Naive B cell (primary cell): ENCODE measurements around the gene VSIG8. TPM values are rescaled to one million over a fixed set of nuclear protein-coding genes. Genes with fewer than 3 reads are reported as not detected.
A peak's percentile ranks its signal among the peaks of the same experiment; 100 is the strongest.

Source experiments
- ATAC-seq, 2 donors: fragments of 150-1000 bp; cut with Tn5 transposase; 2 replicates each; pipeline ENCODE4 v1.10.0; 2021; ENCODE audit warnings: low read depth in 2 of 2, mild to moderate bottlenecking in 2 of 2, moderate library complexity in 2 of 2
- DNase-seq: peaks from one replicate; pipeline ENCODE4 v3.0.0; 2022
- H3K27ac Mint-ChIP-seq, 6 donors: one replicate each; pipeline ENCODE4 v1.8.0; 2020 to 2022; ENCODE audit warnings: mild to moderate bottlenecking in 6 of 6, mixed read lengths in 6 of 6, moderate library complexity in 5 of 6, inconsistent platforms in 2 of 6
- H3K27me3 Mint-ChIP-seq, 3 donors: one replicate each; pipeline ENCODE4 v1.8.0; 2021 to 2022; ENCODE audit warnings: mixed read lengths in 3 of 3, mild to moderate bottlenecking in 1 of 3
- H3K36me3 Mint-ChIP-seq, 2 donors: one replicate each; pipeline ENCODE4 v1.8.0; 2020 to 2022; ENCODE audit warnings: mixed read lengths in 2 of 2, inconsistent platforms in 1 of 2, mild to moderate bottlenecking in 1 of 2
- H3K4me1 Mint-ChIP-seq, 3 donors: one replicate each; pipeline ENCODE4 v1.8.0; 2020 to 2022; ENCODE audit warnings: mixed read lengths in 3 of 3, inconsistent platforms in 1 of 3, mild to moderate bottlenecking in 1 of 3, moderate library complexity in 1 of 3
- H3K4me3 Mint-ChIP-seq, 8 donors: one replicate each; pipeline ENCODE4 v1.8.0; 2020 to 2022; ENCODE audit warnings: mild to moderate bottlenecking in 8 of 8, mixed read lengths in 8 of 8, moderate library complexity in 8 of 8, inconsistent platforms in 2 of 8
- H3K9me3 Mint-ChIP-seq, 7 donors: one replicate each; pipeline ENCODE4 v1.8.0; 2020 to 2022; ENCODE audit warnings: mixed read lengths in 7 of 7, mild to moderate bottlenecking in 5 of 7, inconsistent platforms in 2 of 7, moderate library complexity in 1 of 7
- polyA plus RNA-seq, 6 donors: library from polyadenylated mRNA; unstranded; fragments of 300-500 nt; fragmentation: Illumina TruSeq; gene quantifications; one replicate each; pipeline ENCODE4 v1.2.3, GENCODE V29; 2021; ENCODE audit warnings: low read depth in 6 of 6

VSIG8 gene
- polyA plus RNA-seq, 6 donors from 2014 or later: not detected

GRCh38 chr1:159880430-159880829 is 18.0 kb upstream of the VSIG8 start:
- no peaks in the 10 kb centered on the region for H3K9me3 Mint-ChIP-seq
- no peak overlapping the region for H3K27ac Mint-ChIP-seq
- H3K4me1 Mint-ChIP-seq: peaks cover 0 to 2% (median 0%) of the 10 kb centered on the region in 3 donors
- ATAC-seq: no peak
- peaks cover 0 to 6% (median 4%) of the 10 kb centered on the region in 3 donors for H3K27me3 Mint-ChIP-seq
- H3K4me3 Mint-ChIP-seq: no peak overlapping the region
- no peak for DNase-seq
- H3K36me3 Mint-ChIP-seq: peaks cover 11 to 15% of the 10 kb centered on the region in 2 donors

GRCh38 chr1:159879977-159880376 is 17.5 kb upstream of the VSIG8 start:
- H3K9me3 Mint-ChIP-seq: no peaks in the 10 kb centered on the region
- H3K4me1 Mint-ChIP-seq: peaks cover 0 to 2% (median 0%) of the 10 kb centered on the region in 3 donors
- no peak overlapping the region for H3K4me3 Mint-ChIP-seq
- H3K36me3 Mint-ChIP-seq: peaks cover 11 to 15% of the 10 kb centered on the region in 2 donors
- peaks cover 0 to 6% (median 4%) of the 10 kb centered on the region in 3 donors for H3K27me3 Mint-ChIP-seq
- no peak for DNase-seq
- no peak overlapping the region for H3K27ac Mint-ChIP-seq
- ATAC-seq: no peak

GRCh38 chr1:159879136-159879535 is 16.7 kb upstream of the VSIG8 start:
- Mint-ChIP-seq H3K4me3 (no peak overlapping the region), H3K27me3 (peaks cover 3 to 6% (median 4%) of the 10 kb centered on the region in 3 donors), H3K36me3 (peaks cover 7 to 15% of the 10 kb centered on the region in 2 donors), H3K27ac (no peak overlapping the region), H3K9me3 (no peaks in the 10 kb centered on the region), H3K4me1 (peaks cover 0 to 2% (median 0%) of the 10 kb centered on the region in 3 donors)
- no peak for ATAC-seq
- no peak for DNase-seq

GRCh38 chr1:159877695-159878444 is 15.4 kb upstream of the VSIG8 start:
- no peak for ATAC-seq
- H3K36me3 Mint-ChIP-seq: peaks cover 7 to 15% of the 10 kb centered on the region in 2 donors

DNA sequence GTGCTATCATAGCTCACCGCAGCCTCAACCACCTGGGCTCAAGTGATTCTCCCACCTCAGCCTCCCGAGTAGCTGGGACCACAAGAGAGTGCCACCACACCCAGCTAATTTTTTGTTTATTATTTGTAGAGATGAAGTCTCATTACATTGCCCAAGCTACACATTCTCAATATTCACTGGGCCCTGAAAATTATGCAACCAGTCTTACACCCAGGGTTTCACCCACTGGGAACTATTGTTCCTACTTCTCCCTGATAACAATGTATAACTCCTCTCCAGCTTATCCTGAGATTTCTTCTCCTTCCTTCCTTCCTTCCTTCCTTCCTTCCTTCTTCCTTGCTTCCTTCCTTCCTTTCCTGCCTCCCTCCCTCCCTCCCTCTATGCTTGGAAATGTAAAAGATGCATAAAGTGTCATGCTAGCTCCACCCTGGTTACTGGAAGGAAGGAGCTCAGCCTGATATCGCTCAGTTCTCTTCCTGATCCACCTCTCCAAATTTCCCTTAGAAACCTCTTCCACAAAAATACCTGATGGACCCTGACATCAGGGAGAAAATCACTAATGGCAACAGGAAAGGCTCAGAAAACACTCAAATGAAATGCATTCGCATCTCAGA is 11.2 kb upstream of the VSIG8 start:
- Mint-ChIP-seq H3K4me1 (peaks cover 0 to under 1% (median 0%) of the 10 kb centered on the region in 3 donors), H3K4me3 (no peak overlapping the region), H3K27ac (no peak overlapping the region), H3K36me3 (peaks cover 7 to 10% of the 10 kb centered on the region in 2 donors), H3K27me3 (peaks cover 2 to 14% (median 10%) of the 10 kb centered on the region in 3 donors), H3K9me3 (no peaks in the 10 kb centered on the region)
- DNase-seq (no peak), ATAC-seq (no peak)

More at GRCh38 chr1:159877695-159878444, 15.4 kb upstream of the VSIG8 start:
- Mint-ChIP-seq H3K4me3 (no peak overlapping the region), H3K27me3 (peaks cover 4 to 6% (median 6%) of the 10 kb centered on the region in 3 donors), H3K27ac (no peak overlapping the region), H3K4me1 (peaks cover 0 to 2% (median 0%) of the 10 kb centered on the region in 3 donors), H3K9me3 (no peaks in the 10 kb centered on the region)
- no peak for DNase-seq

DNA sequence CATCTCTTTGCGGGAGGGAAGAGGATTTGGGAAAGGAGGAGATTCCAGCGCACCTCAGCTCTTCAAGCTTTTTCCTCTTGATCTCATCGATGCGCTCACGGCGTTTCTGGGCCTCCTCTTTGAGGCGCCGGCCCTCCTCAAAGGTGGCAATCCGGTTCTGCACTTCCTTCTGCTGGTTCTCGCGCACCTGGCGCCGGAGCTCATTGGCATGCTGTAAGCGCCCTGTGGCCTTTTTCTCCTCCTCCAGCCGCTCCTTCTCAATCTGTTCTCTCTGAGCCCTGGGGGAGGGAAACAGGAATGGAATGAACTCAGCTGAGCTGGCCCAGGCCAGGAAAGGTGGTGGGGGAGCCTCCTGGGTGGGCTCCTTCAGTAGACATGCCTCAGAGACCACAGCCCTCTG is 10.4 kb upstream of the VSIG8 start:
- Mint-ChIP-seq H3K27ac (peak overlapping the region in 1 of 6 donors; percentile 72), H3K4me3 (no peak overlapping the region), H3K27me3 (peaks cover 0 to 14% (median 8%) of the 10 kb centered on the region in 3 donors), H3K9me3 (no peaks in the 10 kb centered on the region), H3K4me1 (no peaks in the 10 kb centered on the region), H3K36me3 (peaks cover 7 to 8% of the 10 kb centered on the region in 2 donors)
- DNase-seq (no peak), ATAC-seq (no peak)

DNA sequence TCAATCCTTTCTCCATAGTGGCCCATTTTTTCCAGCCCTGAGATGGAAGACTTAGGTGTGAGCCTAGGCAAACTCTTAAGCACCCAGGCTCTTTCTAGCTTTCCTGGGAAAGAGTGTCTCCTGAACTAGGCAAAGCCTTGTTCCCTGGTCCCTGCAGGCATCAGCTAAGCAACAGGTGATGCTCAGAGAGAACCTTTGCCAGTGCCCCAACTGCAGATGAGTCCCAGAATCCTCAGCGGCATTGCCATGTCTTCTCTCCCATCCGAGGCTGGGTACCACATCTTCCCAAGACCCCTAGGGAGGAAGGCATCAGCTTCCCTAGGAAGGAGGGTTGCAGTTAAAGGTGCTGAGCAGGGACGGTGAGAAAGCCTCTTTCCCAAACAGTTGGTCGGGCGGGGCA is 8.2 kb upstream of the VSIG8 start:
- Mint-ChIP-seq H3K9me3 (no peaks in the 10 kb centered on the region), H3K4me1 (no peaks in the 10 kb centered on the region), H3K36me3 (no peaks in the 10 kb centered on the region), H3K27me3 (peaks cover 9 to 19% (median 13%) of the 10 kb centered on the region in 3 donors), H3K27ac (no peak overlapping the region), H3K4me3 (no peak overlapping the region)
- ATAC-seq: no peak
- no peak for DNase-seq

- no peak for ATAC-seq
- H3K4me1 Mint-ChIP-seq: no peaks in the 10 kb centered on the region
- H3K27me3 Mint-ChIP-seq: peaks cover 9 to 19% (median 13%) of the 10 kb centered on the region in 3 donors
- H3K27ac Mint-ChIP-seq: no peak overlapping the region
- no peaks in the 10 kb centered on the region for H3K9me3 Mint-ChIP-seq
- no peak overlapping the region for H3K4me3 Mint-ChIP-seq
- no peak for DNase-seq
- no peaks in the 10 kb centered on the region for H3K36me3 Mint-ChIP-seq
Measured at GRCh38 chr1:159869607-159870006, 7.2 kb upstream of the VSIG8 start.

DNA sequence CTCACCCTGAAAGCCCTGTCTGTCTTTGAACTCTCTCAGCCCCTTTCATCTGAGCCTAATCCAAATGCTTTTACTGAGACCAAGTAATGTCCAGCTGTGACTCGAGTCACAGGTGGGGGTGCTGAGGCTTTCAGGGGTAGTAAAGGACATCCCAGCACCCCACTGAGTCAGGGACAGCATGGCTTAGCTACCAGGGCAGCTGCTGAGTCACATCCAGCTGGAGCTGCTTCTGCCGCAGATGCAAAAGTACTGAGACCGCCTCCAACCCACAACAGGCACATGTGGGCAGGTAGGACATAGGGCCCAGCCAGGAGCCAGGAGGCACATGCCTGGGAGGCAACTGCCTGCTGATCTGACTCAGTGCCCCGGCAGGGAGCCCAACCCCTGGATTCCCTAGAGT is 6.7 kb upstream of the VSIG8 start:
- ATAC-seq (no peak), DNase-seq (no peak)
- peaks cover 9 to 17% (median 13%) of the 10 kb centered on the region in 3 donors for H3K27me3 Mint-ChIP-seq
- no peaks in the 10 kb centered on the region for H3K9me3 Mint-ChIP-seq
- H3K4me1 Mint-ChIP-seq: no peaks in the 10 kb centered on the region
- H3K4me3 Mint-ChIP-seq: no peak overlapping the region
- H3K36me3 Mint-ChIP-seq: no peaks in the 10 kb centered on the region
- H3K27ac Mint-ChIP-seq: no peak overlapping the region

DNA sequence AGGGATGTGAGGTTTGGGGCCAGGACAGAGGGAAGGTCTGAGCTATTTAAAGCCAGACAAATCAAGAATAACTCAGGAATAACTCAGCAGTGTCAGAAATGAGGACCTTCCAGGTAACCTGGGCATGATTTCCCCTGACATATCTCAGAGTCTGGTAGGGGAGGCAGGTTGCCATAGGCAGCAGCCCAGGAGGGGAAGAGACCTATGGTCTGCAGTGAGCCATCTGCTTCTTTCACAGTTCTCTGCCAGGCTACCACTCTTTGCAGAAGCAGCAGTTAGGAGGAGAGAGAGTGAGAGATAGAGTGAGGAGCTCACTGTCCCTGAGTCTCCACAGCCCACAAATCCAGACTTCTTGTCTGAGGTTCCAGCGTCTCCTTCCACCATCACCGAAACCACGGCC is 6.3 kb upstream of the VSIG8 start:
- H3K9me3 Mint-ChIP-seq: no peaks in the 10 kb centered on the region
- DNase-seq (no peak), ATAC-seq (no peak)

DNA sequence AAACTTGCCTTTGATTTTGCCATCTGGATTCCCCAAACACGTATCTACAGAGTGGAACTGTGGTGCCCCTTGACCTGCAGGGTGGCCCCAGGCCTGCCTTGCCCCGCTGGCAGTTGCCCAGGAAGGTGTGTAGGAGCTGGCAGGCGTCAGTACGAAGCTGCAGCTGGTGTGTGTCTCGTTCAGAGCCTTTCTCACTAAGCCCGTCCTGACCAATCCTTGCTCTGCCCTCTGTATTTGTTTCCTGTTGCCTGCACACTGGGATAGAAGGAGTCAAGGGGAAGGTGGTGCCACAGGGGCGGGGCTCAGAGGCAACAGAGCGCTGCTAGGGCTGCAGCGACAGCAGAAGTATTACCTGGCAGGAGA is 5.2 kb upstream of the VSIG8 start:
- Mint-ChIP-seq H3K36me3 (no peaks in the 10 kb centered on the region), H3K27ac (no peak overlapping the region), H3K4me1 (no peaks in the 10 kb centered on the region), H3K27me3 (peaks cover 13 to 24% (median 14%) of the 10 kb centered on the region in 3 donors), H3K9me3 (no peaks in the 10 kb centered on the region), H3K4me3 (no peak overlapping the region)
- no peak for DNase-seq
- no peak for ATAC-seq

More for the DNA sequence above, 6.3 kb upstream of the VSIG8 start:
- no peaks in the 10 kb centered on the region for H3K36me3 Mint-ChIP-seq
- H3K4me1 Mint-ChIP-seq: no peaks in the 10 kb centered on the region
- no peak overlapping the region for H3K27ac Mint-ChIP-seq
- H3K4me3 Mint-ChIP-seq: no peak overlapping the region
- H3K27me3 Mint-ChIP-seq: peaks cover 9 to 13% (median 13%) of the 10 kb centered on the region in 3 donors

GRCh38 chr1:159866905-159867663 is 4.6 kb upstream of the VSIG8 start:
- H3K27me3 Mint-ChIP-seq: peaks cover 13 to 27% (median 14%) of the 10 kb centered on the region in 3 donors
- no peaks in the 10 kb centered on the region for H3K4me1 Mint-ChIP-seq
- H3K36me3 Mint-ChIP-seq: no peaks in the 10 kb centered on the region
- no peaks in the 10 kb centered on the region for H3K9me3 Mint-ChIP-seq
- no peak for DNase-seq
- H3K27ac Mint-ChIP-seq: peak overlapping the region in 2 of 6 donors; percentile 44 to 74
- no peak for ATAC-seq
- H3K4me3 Mint-ChIP-seq: no peak overlapping the region

DNA sequence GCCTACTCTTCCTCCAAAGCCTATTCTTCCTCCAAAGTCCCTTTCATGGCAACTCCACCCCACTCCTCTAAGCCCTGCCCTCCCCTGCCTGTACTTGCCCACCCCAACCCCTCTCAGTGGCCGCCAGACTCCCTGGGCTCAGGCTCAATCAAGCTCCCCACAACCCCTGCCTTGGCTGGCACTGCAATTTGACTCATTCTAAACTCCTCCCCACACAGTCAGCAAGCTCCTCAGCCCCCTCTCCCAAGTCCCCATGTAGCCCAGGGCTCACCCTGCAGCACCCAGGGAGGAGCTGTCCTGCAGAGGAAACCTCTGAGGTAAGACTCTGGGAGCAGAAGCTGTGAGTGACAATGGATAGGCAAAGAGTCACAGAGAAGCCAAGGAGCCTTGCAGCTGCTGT is 3.6 kb upstream of the VSIG8 start:
- DNase-seq: no peak
- Mint-ChIP-seq H3K4me1 (no peaks in the 10 kb centered on the region), H3K27ac (peak overlapping the region in 1 of 6 donors; percentile 57), H3K4me3 (no peak overlapping the region), H3K36me3 (no peaks in the 10 kb centered on the region), H3K27me3 (peaks cover 9 to 26% (median 14%) of the 10 kb centered on the region in 3 donors), H3K9me3 (no peaks in the 10 kb centered on the region)
- ATAC-seq: no peak
